Epithelial cell of esophagus (primary cell): ENCODE results near the gene SAMD11.

Experiments
- DNase-seq: peaks from one replicate; pipeline ENCODE4 v3.0.0; 2010; ENCODE audit warnings: low read depth
- H3K4me3 ChIP-seq: 2 replicates; pipeline ENCODE4 v1.5.1; 2011; ENCODE audit warnings: mild to moderate bottlenecking, low read length, control low read depth
- TF ChIP-seq, protein P1 (sequence below): IDR thresholded peaks from 2 replicates; pipeline ENCODE4 v1.5.1; 2011; ENCODE audit warnings: low read depth, mild to moderate bottlenecking, low read length, control low read depth, inconsistent platforms; ENCODE audit not compliant: insufficient read depth; ENCODE audit errors: missing control alignments

SAMD11 gene

DNA sequence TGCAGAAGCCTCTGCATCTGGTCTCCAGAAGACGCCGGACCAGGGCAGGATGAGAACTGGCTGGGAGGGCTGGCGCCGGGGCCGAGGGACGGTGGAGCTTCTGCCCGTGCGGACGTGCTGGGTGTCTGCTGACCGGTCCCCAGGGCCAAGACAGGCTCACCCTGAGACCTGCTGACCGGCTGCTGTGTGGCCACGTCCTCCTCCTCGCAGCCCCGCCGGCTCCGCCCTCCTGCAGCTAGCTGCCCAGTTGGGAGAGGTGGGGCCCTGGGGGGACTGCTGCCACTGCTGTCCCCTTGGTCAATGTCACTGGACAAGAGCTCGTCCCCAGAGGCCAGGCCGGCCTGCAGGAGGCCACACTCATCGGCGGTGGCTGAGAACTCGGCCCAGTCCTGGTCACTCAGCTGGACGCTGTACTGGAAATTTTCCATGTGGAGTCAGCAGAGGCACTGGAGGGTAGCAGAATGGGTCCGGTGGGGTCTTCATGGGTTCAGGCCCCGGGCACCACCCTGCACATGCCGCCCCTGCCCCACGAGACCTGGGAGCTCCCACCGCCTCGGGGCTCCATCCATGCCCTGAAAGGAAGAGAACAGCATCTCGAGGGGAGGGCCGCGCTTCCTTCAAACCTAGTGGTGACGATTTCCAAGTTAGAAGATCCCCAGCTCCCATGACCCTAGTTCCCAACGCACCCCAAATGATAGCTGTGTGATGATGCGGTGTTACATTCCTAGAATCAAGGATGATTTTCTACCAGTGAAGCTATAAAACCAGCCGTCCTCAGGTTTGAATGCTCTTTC is 57.1 kb downstream of the SAMD11 start:
- no peak for DNase-seq
- no peak overlapping the region for H3K4me3 ChIP-seq
- TF ChIP-seq, protein P1, sequence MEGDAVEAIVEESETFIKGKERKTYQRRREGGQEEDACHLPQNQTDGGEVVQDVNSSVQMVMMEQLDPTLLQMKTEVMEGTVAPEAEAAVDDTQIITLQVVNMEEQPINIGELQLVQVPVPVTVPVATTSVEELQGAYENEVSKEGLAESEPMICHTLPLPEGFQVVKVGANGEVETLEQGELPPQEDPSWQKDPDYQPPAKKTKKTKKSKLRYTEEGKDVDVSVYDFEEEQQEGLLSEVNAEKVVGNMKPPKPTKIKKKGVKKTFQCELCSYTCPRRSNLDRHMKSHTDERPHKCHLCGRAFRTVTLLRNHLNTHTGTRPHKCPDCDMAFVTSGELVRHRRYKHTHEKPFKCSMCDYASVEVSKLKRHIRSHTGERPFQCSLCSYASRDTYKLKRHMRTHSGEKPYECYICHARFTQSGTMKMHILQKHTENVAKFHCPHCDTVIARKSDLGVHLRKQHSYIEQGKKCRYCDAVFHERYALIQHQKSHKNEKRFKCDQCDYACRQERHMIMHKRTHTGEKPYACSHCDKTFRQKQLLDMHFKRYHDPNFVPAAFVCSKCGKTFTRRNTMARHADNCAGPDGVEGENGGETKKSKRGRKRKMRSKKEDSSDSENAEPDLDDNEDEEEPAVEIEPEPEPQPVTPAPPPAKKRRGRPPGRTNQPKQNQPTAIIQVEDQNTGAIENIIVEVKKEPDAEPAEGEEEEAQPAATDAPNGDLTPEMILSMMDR = no peak

DNA sequence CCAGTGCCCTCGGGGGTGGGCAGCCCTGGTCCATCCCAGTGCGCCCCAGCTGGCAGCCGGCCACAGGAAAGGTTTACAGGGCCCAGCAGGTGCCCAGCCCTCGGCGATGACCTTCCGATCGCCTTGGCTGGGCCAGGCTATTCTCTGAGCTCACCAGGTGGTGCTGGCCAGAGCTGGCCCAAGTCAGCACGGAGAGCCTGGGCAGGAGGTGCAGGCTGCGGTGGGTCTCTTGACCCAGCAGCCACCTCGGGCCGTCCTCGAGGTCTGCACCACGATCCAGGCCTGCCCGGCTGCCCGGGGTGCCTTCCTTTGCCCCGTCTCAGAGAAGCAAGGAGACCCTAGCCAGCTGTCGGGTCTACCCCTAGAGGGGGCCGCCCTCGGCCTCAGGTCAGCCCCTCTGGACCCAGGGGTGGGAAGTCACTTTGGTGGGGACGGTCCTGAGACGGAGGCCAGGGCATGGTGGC is 57.8 kb downstream of the SAMD11 start:
- no peak overlapping the region for H3K4me3 ChIP-seq
- DNase-seq = no peak
- TF ChIP-seq, protein P1 = no peak

DNA sequence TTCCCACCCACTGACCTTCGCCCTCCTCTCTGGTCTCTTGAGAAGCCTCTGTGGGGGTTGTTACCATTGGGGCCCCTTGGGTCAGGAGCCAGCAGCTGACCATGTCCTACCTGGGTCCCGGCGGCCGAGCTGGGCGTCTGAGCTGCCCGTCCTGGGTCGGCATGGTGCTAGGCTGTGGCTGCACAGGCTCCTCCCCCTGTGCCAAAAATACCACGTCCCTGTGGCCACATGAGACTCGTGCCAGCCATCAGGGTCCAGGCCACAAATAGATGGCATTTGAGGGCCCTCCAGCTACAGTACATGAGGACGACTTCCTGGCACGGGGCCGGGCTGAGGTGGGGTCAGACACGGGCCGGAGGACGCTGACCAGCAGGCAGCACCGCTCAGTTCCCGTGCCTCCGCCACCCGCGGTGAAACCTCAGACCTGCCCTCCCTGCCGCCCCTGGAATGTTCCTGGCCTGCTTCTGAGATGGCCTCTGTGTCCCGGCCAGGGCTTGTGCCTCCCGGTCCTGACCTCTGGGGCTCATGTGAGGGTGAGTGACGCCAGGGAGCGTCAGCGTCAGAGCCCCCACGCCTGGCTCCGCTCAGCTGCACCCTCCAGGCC is 58.3 kb downstream of the SAMD11 start, which contains the start of gene PERM1:
Gene PERM1 (minus strand): TSS at position 139 of the 604 bp plus-strand sequence. CDS start 1,064 bp downstream, outside the sequence.
- no peak within 1 kb of the TSS for H3K4me3 ChIP-seq
- DNase-seq = no peak
- TF ChIP-seq, protein P1 = no peak

DNA sequence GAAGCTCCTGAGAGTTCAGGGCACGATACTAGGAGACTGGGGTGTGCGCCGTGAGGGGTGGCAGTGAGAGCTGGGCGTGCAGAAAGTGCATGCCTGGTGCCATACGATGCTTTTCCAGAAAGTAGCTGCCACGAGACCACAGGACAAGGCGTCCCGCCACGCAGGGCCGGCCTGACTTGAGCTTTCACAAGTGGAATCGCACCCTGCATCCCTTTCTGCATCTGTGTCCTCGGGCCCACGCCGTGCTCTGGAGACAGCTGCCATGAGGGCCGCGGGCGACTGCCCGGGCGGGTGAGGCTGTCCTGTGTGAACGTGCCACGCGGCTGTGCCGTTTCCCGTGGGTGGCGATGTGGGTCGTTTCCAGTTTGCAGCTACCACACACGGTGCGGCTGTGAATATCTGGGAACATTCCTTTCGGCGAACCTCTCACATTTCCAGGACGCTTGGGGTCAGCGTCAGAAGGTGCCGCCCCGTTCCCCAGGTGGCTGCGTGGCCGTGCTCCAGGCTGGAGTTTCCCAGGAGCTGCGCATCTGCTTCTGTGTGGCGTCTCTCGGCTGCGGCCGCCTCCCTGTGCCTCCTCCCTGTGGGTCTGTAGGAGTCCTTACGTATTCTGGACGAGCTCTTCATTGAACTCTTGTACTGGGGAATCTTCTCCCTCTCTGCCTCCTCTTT is 59.2 kb downstream of the SAMD11 start:
- TF ChIP-seq, protein P1 = no peak
- no peak overlapping the region for H3K4me3 ChIP-seq
- DNase-seq = no peak

DNA sequence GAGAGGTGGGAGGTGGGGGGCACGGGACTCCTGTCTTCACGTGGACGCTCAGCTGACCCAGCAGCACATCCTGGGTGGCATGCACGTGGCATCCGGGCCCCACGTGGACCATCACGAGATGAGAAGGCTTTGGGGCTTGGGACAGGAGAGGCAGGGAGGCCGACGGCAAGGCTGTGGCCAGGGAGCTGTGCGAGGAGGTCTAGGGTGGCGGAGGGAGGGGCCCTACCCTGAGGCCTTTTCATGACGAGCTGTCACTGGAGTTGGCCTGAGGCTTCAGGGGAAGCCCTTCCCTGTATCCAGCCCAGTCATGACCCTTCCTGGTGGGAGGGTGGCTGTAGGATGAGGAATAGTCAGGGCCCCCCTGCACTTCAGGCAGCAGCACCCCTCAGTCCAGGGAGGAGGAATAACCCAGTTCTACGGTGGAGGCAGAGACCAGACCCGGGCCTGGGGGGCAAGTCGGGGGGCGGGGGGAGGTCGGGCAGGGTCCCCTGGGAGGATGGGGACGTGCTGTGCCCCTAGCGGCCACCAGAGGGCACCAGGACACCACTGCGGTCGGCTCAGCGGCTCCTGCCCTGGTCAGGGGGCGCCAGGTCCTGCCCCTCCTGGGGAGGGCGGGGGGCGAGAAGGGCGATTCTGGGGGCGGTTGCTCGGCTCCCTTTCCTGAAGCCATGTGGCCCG is 60.2 kb downstream of the SAMD11 start:
- no peak for DNase-seq
- no peak overlapping the region for H3K4me3 ChIP-seq
- TF ChIP-seq, protein P1 = peak; percentile 69

DNA sequence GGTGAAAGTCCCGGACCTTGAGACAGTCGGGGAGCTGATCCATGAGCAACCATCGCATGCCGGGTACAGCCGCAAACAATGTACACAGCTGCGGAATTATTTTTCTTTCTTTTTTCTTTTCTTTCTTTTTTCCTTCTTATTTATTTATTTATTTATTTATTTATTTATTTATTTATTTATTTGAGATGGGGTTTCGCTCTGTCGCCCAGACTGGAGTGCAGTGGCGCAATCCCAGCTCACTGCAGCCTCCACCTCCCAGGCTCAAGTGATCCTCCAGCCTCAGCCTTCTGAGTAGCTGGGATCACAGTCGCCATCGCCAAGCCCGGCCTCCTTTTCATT is 60.7 kb downstream of the SAMD11 start:
- no peak for DNase-seq
- TF ChIP-seq, protein P1 = no peak
- H3K4me3 ChIP-seq = no peak overlapping the region
